Measurements from ENCODE around the gene TSPO. TPM values are rescaled to one million over a fixed set of nuclear protein-coding genes. Genes with fewer than 3 reads are reported as not detected.

Gene TSPO
- total and polyA plus RNA-seq, 2 of the 8 experiments (the other 6 are each of a cell fraction or from before 2014, with no cell fraction given) = 19.9 to 51.5 TPM

DNA sequence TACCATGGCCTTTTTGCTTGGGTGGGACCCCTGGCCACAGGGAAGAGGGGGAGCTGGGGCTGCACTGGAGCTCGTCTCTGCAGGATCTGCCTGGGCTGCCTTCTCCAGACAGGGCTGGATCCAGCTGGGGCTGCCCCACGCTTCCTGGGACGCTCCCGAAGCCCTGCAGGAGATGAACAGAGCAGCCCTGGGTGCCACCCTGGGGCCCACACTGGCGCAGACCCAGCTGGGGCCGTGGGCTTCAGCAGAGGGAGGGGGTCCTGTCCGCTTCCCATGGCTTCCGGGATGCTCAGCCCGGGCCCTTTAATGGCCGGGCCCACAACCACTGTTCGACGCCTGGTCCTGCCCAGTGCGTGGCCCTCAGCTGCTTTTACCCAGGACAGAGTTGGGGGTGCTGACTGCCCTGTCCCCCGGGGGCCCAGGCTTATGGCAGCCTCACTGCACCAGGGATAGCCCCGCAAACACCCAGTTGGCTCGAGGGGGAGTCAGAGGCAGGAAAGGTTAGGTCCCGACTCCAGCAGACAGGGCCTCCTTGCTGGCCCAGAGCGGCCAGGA lies 12.0 kb downstream of the TSPO start:
- ChIA-PET POLR2A (ENCODE audit: partially characterized antibody) (interaction anchor here (0.7 to 4.7 kb wide), 9 partner anchors 9 to 54 kb away, joined by 3 to 29 read pairs (median 4); partner anchors contain the start of gene MCAT), CTCF (ENCODE audit: partially characterized antibody) (interaction anchor here (0.6 to 4.1 kb wide), 10 partner anchors 8 to 1328 kb away, joined by 3 to 17 read pairs (median 4); partner anchors contain the start of gene MCAT)
- WGBS, 2 experiments (ENCODE audit: extremely low coverage in 1 of 2, insufficient coverage in 1 of 2, insufficient read length in 1 of 2, insufficient replicate concordance in 2 of 2, low coverage in 1 of 2, low lambda C conversion rate in 2 of 2, missing lambda C conversion rate in 1 of 2) = 84% methylated on average over 18 of the region's 18 CpGs; no CpG with 5 or more reads in 1 of the 2 experiments
- TF ChIP-seq BCL11A (IDR thresholded peaks at IDR 0.05; ENCODE audit: low read depth in 2 of 2, low read length in 2 of 2) = no peak

More for the DNA sequence above, 12.0 kb downstream of the TSPO start:
- H3K4ac ChIP-seq (replicated peaks; ENCODE audit: insufficient read length, low read depth, low read length) = no peak overlapping the region
- H3K9me3 ChIP-seq (ENCODE audit: insufficient read depth in 2 of 2, low read depth in 1 of 2, low read length in 1 of 2) = no peaks in the 10 kb centered on the region
- H3K23me2 ChIP-seq (ENCODE audit: low read depth, low read length) = no peaks in the 10 kb centered on the region
- peaks cover 0 to 2% of the 10 kb centered on the region in 2 experiments for H4K20me1 ChIP-seq (replicated peaks in 1 of 2; ENCODE audit: control insufficient read depth in 1 of 2, insufficient read depth in 2 of 2, low read length in 2 of 2)
- H3K79me1 ChIP-seq (ENCODE audit: low read depth, low read length) = no peaks in the 10 kb centered on the region
- H3K14ac ChIP-seq (ENCODE audit: insufficient read length) = no peak overlapping the region
- H2BK120ac ChIP-seq (replicated peaks; ENCODE audit: low read depth, low read length) = no peak overlapping the region
- H4K5ac ChIP-seq (ENCODE audit: insufficient read length, low read depth, low read length) = no peak overlapping the region
- H4K91ac ChIP-seq (replicated peaks; ENCODE audit: insufficient read length, low read length) = no peak overlapping the region
- H3K4me2 ChIP-seq (ENCODE audit: insufficient read depth in 1 of 2, low read depth in 2 of 2, low read length in 2 of 2) = no peak overlapping the region
- H3K79me2 ChIP-seq (ENCODE audit: control insufficient read depth in 1 of 2, insufficient read depth in 2 of 2, low read length in 2 of 2) = no peaks in the 10 kb centered on the region
- no peak overlapping the region for H3K9ac ChIP-seq (replicated peaks in 1 of 4; ENCODE audit: extremely low read depth in 1 of 4, low read depth in 3 of 4, low read length in 3 of 4)
- no peak overlapping the region for H3K27ac ChIP-seq (ENCODE audit: low read depth, low read length)
- no peak overlapping the region; the same call in 1 of the 2 replicates for H3K18ac ChIP-seq (ENCODE audit: extremely low read depth, low read length)
- FAIRE-seq (no peak), DNase-seq (ENCODE audit: low read depth in 1 of 2, low spot score in 2 of 2) (no peak)
- H2AK5ac ChIP-seq (ENCODE audit: low read depth, low read length) = no peak overlapping the region
- no peak overlapping the region for H2BK20ac ChIP-seq (ENCODE audit: low read length)
- no peak overlapping the region for H2BK5ac ChIP-seq (ENCODE audit: low read depth, low read length)
- H3K23ac ChIP-seq (ENCODE audit: insufficient read length) = no peak overlapping the region
- no peaks in the 10 kb centered on the region for H3K27me3 ChIP-seq (replicated peaks in 1 of 4; ENCODE audit: control insufficient read depth in 3 of 4, extremely low read depth in 1 of 4, insufficient read depth in 3 of 4, low read length in 3 of 4)
- no peak overlapping the region for H2AFZ ChIP-seq (ENCODE audit: low read length)
- H4K8ac ChIP-seq (ENCODE audit: extremely low read depth, insufficient read depth, low read length) = no peak overlapping the region; the same call in 1 of the 2 replicates
- no peak overlapping the region for H3K4me3 ChIP-seq (ENCODE audit: extremely low read depth in 1 of 4, insufficient read depth in 2 of 4, low read depth in 3 of 4, low read length in 4 of 4)
- no peak overlapping the region for H3K56ac ChIP-seq (replicated peaks; ENCODE audit: insufficient read length, low read depth, low read length)
- peaks cover 0 to 3% (median 1%) of the 10 kb centered on the region in 4 experiments; a peak in 2 of 7 replicates for H3K4me1 ChIP-seq (replicated peaks in 1 of 4; ENCODE audit: control insufficient read depth in 3 of 4, insufficient read depth in 4 of 4, low read length in 3 of 4)
- no peak overlapping the region for H2BK15ac ChIP-seq (ENCODE audit: low read length)
- no peak overlapping the region for H2BK12ac ChIP-seq (ENCODE audit: low read depth, low read length)
- peaks cover 0 to 7% (median 6%) of the 10 kb centered on the region in 4 experiments; a peak in 3 of 8 replicates for H3K36me3 ChIP-seq (ENCODE audit: control insufficient read depth in 2 of 4, insufficient read depth in 4 of 4, low read length in 3 of 4)

Data from H1 (cell line).